Inflammatory macrophage (primary cell): Measurements from ENCODE around the gene ABLIM1.

Source experiments
- DNase-seq, 2 donors: peaks; one replicate each; pipeline ENCODE4 v3.0.0-alpha.2; 2020 to 2022

Gene ABLIM1

GRCh38 chr10:114576132-114576487, 82.0 kb downstream of the ABLIM1 start:
- no peak for DNase-seq

GRCh38 chr10:114575417-114576131, 82.5 kb downstream of the ABLIM1 start:
- no peak for DNase-seq

GRCh38 chr10:114573330-114574045, 84.6 kb downstream of the ABLIM1 start:
- no peak for DNase-seq

GRCh38 chr10:114571316-114571999, 86.6 kb downstream of the ABLIM1 start:
- no peak for DNase-seq

- peak in 1 of 2 donors; percentile 26 for DNase-seq
These were observed 92.0 kb downstream of the ABLIM1 start for GRCh38 chr10:114566064-114566463.

DNA sequence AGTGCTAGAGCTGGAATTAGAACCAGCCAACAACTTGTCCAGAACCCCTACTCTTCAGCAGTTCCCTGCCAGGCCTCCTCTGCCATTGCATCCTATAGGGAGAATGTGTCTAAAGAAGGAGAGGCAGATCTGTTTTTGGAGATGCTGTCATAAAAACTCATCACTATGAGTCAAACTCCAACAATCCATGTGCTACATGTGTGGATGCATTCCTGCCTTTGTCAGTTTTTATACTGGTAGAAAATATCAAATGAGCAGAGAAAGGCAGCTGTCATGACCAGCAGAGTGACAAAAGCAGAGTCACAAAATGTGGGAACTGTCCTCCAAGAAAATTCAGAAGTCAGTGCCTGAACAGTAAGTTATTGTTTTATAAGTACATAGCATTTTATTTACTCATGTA, 93.0 kb downstream of the ABLIM1 start:
- no peak for DNase-seq

GRCh38 chr10:114561008-114561523, 97.0 kb downstream of the ABLIM1 start:
- DNase-seq: no peak

- no peak for DNase-seq
These were observed 97.9 kb downstream of the ABLIM1 start for GRCh38 chr10:114560144-114560543.

DNA sequence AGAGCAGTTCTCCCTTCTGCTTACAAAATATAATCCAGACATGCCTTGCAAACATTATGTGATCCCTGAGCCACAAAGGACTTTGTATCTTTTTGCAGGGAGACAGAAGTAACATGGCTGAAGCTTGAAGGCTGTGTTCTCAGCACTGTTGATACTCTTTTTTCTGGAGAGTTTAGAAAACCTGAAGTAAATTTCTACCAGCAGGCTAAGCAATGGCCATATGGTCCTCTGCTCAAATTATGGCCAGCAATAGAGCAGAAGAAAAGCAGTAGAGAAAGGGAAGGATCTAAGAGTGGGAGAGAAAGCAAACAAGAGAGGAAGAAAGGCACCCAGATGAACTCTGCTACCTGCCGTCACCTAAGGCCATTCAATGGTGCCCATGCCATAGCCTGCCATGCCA, 98.4 kb downstream of the ABLIM1 start:
- DNase-seq: no peak

DNA sequence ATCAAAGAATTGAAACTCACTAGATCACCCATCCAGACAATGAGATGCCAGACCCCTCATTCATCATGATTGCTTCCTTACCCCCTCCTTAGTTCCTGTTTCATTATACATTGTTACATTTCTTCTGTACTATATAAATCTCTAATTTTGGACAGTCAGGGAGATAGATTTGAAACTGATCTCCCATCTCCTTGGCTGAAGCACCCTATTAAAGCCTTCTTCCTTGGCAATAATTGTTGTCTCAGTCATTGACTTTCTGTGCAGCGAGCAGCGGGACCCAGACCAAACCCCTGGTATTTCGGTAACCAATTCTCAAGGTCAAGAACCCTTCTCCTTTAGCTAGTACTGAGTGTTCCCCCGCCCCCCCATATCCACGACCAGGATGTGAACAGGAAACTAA, 100.2 kb downstream of the ABLIM1 start:
- no peak for DNase-seq

DNA sequence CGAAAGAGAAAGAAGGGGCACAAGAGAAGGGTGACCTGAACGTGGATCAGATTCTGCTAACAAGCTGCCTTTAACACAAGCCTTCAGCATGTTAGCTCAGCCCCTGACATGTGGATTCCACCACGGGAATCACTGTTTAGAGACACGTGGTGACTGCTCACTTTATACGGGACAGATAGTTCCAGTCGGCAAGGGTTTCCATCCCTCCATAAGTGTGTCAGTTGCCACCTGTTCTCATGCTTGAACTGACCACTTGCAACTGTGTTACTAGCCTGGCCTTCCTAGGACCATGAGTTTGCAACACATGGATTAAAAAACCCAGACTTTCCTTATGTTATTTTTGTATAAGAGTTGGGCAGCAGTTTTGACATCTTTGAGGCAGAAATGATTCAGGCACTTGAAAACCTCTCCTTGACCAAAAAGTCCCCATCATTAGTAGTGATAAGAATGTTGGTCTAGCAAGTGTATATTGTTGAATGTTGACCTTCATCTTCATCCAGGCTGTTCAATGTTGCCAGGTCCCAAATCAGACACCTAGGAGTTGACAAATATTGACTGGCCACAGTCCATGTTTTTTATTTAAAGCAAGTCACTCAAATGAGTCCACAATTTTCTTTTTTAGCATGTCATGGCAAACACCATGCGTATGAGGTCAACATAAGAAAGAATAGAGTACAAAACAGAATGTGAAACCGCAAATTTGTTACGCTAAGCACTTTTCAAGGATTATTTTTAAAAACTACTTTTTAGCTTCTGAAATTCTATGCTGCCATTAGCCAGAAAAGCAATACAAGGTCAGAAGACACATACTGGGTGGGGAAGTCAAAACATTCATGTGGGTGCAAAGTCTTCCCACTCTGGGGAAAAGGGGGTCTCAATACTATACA, 101.6 kb downstream of the ABLIM1 start:
- no peak for DNase-seq

- DNase-seq: peak; percentile 39 to 64
These were observed 104.6 kb downstream of the ABLIM1 start for GRCh38 chr10:114553436-114553835.

- no peak for DNase-seq
These were observed 106.0 kb downstream of the ABLIM1 start for GRCh38 chr10:114552050-114552449.

DNA sequence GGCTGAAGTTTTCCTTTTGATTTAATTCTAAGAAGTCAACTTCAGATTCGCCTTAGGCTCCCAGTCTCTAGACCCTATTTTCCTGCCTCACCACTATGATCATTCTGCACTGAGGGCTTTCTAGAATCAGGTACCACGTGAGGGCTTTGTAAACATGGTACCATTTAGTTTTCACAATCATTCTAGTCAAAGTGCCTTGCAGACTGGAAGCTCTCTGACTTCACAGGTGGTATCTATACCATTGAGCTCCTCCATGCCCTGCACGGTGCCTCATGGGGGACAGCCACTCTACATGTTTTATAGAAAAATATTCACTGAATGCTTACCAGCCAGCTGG, 106.5 kb downstream of the ABLIM1 start:
- DNase-seq: no peak

GRCh38 chr10:114550756-114551635, 107.1 kb downstream of the ABLIM1 start:
- DNase-seq: peak in 1 of 2 donors; percentile 40

- DNase-seq: peak in 1 of 2 donors; percentile 39
These were observed 109.4 kb downstream of the ABLIM1 start for GRCh38 chr10:114548662-114549061.

GRCh38 chr10:114547514-114547913, 110.6 kb downstream of the ABLIM1 start:
- DNase-seq: no peak

DNA sequence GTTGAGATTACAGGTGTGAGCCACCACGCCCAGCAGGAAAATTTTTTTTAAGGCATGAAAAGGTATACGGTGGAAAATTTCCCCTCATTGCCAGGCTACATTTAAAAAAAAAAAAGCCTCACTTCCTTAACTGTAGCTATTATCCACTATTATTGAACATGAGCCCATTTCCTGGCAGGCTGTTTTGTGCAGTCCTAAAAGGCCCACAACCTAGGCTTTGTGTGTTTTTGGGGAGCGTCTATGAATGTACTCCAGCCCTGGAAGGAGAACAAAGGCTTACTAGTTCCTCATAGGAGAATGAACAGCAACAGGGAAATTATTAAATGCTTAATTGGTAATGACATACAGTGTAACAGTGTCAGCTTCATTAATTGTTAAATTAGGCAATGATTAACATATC, 111.0 kb downstream of the ABLIM1 start:
- no peak for DNase-seq

DNA sequence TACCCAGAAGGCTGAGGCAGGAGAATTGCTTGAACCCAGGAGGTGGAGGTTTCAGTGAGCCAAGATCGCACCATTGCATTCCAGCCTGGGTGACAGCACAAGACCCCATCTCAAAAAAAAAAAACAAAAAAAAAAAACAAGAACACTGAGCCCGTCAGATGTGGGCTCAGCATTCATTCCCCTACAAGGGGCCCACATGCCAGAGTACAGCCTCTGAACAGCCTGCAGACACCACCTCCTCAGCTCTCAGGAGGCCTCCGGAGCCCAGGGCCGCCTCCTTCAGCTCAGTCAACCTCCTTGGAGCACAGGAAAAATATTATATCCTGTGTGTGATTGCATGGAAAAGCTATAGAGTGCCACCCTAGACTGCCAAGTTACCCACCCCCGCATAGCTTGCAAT, 112.3 kb downstream of the ABLIM1 start:
- DNase-seq: no peak

DNA sequence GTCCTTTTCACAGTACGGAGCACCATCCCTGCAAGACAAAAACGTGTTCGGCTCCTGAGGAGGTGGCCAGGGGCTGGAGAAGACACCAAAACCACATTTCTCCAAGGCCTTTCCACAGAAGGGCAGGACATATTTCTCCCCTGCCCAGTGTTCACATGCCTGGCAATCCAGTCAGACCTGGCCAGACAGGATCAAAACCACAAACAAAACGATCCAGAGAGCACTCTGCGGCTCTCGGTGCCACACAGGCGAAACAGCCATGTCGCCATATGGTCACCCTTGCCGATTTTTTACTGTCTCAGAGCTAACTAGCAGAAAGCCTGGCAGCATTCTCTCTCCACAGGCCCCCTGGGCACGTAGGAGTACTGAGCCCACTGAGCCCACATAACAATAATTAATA, 113.0 kb downstream of the ABLIM1 start:
- no peak for DNase-seq

DNA sequence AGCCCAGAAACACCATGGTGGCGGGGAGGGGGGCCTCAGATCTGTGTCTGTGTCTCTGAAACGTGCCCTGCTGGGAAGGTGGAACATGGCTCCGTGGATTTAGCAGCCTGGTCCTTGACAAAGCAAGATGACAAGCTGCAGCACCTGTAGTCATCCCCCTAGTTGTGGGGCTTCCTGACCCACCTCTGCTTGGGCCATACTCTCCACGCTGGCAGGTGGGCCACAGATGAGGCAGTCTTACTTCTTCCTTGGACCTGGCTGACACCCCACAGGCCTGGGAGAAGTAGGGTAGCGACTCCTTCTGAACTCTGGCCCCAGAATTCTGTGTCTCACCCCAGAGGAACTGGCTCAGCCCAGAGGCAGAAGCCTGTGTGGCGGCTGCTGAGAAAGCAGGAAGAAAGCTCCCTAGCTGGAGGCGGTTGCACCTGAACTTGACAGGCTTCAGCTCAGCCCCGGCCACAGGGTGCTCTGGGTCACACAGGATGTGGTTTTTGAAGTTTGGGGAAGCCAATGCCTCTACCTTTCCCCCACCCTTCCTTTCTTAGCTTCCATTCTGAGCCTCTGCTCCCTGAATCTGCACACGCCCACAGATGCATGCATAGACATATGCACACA, 113.9 kb downstream of the ABLIM1 start:
- peak in 1 of 2 donors; percentile 29 for DNase-seq
